NB4 (cell line): ENCODE measurements around the gene COBL.

Experiments used
- DNase-seq: peaks from one replicate; pipeline ENCODE4 v3.0.0; 2010; ENCODE audit warnings: low read depth
- H3K4me3 ChIP-seq: one replicate; pipeline ENCODE4 v1.5.1; 2011; ENCODE audit warnings: mild to moderate bottlenecking, low read depth, low read length, moderate library complexity
- CTCF ChIP-seq: IDR thresholded peaks from one replicate; pipeline ENCODE4 v1.5.1; 2012; ENCODE audit warnings: low read depth, low read length
- MAX ChIP-seq: IDR thresholded peaks from 2 replicates; pipeline ENCODE4 v1.6.1; 2011; ENCODE audit warnings: low read depth, low read length
- MYC ChIP-seq: IDR thresholded peaks from 2 replicates; pipeline ENCODE4 v1.6.1; 2011; ENCODE audit warnings: low read depth, low read length
- POLR2A ChIP-seq: IDR thresholded peaks from 2 replicates; pipeline ENCODE4 v1.6.1; 2011; ENCODE audit warnings: mild to moderate bottlenecking; ENCODE audit not compliant: insufficient read length; ENCODE audit errors: extremely low read depth

The COBL gene

GRCh38 chr7:51046482-51046881 is 270.1 kb downstream of the COBL start:
- DNase-seq, result no peak
- TF ChIP-seq CTCF (no peak), MAX (no peak), MYC (no peak), POLR2A (no peak)
- H3K4me3 ChIP-seq, result no peak overlapping the region

- TF ChIP-seq MAX, result no peak
- TF ChIP-seq POLR2A, result no peak
- no peak for TF ChIP-seq CTCF
- TF ChIP-seq MYC, result no peak
- no peak for DNase-seq
- H3K4me3 ChIP-seq, result no peak overlapping the region
Measured at GRCh38 chr7:51046103-51046466, 270.5 kb downstream of the COBL start.

DNA sequence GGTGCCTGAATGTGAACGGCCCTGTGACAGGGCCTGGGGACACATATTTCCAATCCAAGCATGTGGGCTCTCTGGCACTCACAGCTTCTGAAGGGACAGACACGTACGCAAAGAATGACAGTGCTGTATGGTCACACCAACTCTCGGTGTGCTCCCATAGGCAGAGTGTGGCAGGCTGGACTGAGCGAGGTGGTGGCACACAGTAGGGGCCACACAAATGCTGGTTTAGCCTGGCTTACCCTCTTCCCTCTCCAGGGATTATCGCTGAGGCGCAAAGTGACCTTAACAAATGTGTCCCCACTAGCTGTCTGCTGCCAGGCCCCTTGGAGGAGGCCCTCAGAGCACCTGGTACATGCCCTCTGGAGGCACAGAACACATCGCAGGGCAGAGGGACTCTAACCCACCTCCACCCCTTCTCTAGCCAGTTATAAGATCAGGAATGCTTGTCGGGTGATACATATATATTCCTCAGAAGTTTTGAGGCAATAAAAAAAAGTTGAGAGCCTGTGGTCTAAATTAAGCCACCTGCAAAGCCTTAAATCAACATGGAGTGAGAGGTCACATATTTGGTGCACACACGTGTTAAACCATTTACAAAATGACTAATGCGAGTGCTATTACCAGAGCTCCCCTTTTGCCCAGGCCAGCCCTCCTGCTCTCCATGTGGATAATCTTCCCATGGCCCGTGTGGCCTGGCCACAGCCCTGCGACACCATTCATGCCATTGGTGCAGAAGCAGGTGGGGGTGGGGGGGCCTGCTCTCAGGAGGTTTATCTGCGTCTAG is 271.1 kb downstream of the COBL start:
- no peak for DNase-seq
- H3K4me3 ChIP-seq, result no peak overlapping the region
- TF ChIP-seq POLR2A (no peak), MYC (no peak), MAX (no peak), CTCF (no peak)

DNA sequence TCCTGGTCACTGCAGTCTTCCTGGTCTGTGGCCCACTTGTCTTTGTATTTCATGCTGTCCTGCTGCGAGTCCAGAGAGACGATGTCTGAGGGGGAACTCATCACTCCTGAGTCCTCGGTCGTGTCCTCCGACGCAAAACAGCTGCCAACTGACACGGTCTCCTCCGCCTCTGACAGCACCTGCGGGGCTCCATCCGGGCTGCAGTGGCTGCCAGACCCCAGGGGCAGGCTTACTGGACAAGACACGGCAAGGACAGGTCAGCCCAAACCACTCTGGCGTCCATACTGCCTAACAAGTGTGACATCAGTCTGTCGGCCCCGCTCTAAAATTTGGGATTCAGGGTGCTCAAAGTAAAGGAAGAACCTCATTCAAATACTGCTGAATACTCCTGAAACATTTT is 273.1 kb downstream of the COBL start:
- no peak for TF ChIP-seq MYC
- DNase-seq, result no peak
- H3K4me3 ChIP-seq, result no peak overlapping the region

- TF ChIP-seq MYC, result no peak
- no peak for TF ChIP-seq MAX
- TF ChIP-seq POLR2A, result no peak
- TF ChIP-seq CTCF, result no peak
- no peak overlapping the region for H3K4me3 ChIP-seq
- no peak for DNase-seq
Measured at GRCh38 chr7:51040787-51041186, 275.8 kb downstream of the COBL start.

- DNase-seq, result no peak
- no peak overlapping the region for H3K4me3 ChIP-seq
- no peak for TF ChIP-seq POLR2A
Measured at GRCh38 chr7:51038573-51038972, 278.0 kb downstream of the COBL start.

GRCh38 chr7:51035716-51036115 is 280.9 kb downstream of the COBL start:
- no peak for DNase-seq
- TF ChIP-seq POLR2A (no peak), MYC (no peak), MAX (no peak), CTCF (no peak)

More at GRCh38 chr7:51035716-51036115, 280.9 kb downstream of the COBL start:
- no peak overlapping the region for H3K4me3 ChIP-seq
